GM23248 (cell line): ENCODE results near the gene RFX4.

Experiments
- EZH2 ChIP-seq: fragments of 200-600 bp; sonication (generic); IDR thresholded peaks from 2 replicates; pipeline ENCODE4 v1.6.1; 2018; ENCODE audit warnings: antibody characterized with exemption, mild to moderate bottlenecking; ENCODE audit not compliant: insufficient read depth, poor library complexity, severe bottlenecking
- EZH2phosphoT487 ChIP-seq: fragments of 200-600 bp; sonication (generic); IDR thresholded peaks from 2 replicates; pipeline ENCODE4 v1.6.1; 2018; ENCODE audit warnings: antibody characterized with exemption, moderate library complexity, mild to moderate bottlenecking, low read depth; ENCODE audit not compliant: insufficient read depth

DNA sequence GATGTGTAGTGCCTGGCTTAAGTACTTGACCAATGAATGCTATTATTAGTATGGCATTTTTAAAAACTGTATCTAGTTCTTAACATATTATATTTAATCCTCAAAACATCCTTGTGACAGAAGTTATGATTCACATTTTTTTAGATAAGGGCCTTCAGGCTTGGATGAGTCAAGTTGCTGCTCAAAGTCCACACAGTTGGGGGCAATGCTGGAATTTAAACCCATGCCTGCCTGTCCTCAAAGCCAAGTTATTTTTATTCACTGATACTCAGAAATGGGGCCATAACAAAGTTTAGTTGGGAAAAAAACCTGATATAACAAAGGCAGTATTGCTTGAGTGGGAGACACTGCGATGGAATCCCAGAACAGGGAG, 50.6 kb downstream of the RFX4 start:
- TF ChIP-seq EZH2phosphoT487 (no peak), EZH2 (no peak)
